HUES48 (cell line): ENCODE data around the gene FASTK.

ENCODE experiments used
- H3K27ac ChIP-seq: one replicate; pipeline ENCODE4 v1.7.0; 2013; ENCODE audit warnings: low read depth, low read length, inconsistent platforms
- H3K27me3 ChIP-seq: 2 replicates; pipeline ENCODE4 v1.6.1; 2013; ENCODE audit warnings: mild to moderate bottlenecking, low read length; ENCODE audit not compliant: control insufficient read depth, insufficient read depth
- H3K36me3 ChIP-seq: 2 replicates; pipeline ENCODE4 v1.6.1; 2013; ENCODE audit warnings: low read length; ENCODE audit not compliant: control insufficient read depth, insufficient read depth
- H3K4me1 ChIP-seq: 2 replicates; pipeline ENCODE4 v1.6.1; 2013; ENCODE audit warnings: mild to moderate bottlenecking, low read length; ENCODE audit not compliant: control insufficient read depth, insufficient read depth
- H3K4me3 ChIP-seq: 2 replicates; pipeline ENCODE4 v1.5.1; 2013; ENCODE audit warnings: mild to moderate bottlenecking, low read depth, low read length
- H3K9ac ChIP-seq: 2 replicates; pipeline ENCODE4 v1.6.1; 2013; ENCODE audit warnings: mild to moderate bottlenecking, low read depth, low read length, moderate library complexity
- H3K9me3 ChIP-seq: 2 replicates; pipeline ENCODE4 v1.6.1; 2013; ENCODE audit warnings: low read length; ENCODE audit not compliant: control insufficient read depth, insufficient read depth

Gene FASTK

DNA sequence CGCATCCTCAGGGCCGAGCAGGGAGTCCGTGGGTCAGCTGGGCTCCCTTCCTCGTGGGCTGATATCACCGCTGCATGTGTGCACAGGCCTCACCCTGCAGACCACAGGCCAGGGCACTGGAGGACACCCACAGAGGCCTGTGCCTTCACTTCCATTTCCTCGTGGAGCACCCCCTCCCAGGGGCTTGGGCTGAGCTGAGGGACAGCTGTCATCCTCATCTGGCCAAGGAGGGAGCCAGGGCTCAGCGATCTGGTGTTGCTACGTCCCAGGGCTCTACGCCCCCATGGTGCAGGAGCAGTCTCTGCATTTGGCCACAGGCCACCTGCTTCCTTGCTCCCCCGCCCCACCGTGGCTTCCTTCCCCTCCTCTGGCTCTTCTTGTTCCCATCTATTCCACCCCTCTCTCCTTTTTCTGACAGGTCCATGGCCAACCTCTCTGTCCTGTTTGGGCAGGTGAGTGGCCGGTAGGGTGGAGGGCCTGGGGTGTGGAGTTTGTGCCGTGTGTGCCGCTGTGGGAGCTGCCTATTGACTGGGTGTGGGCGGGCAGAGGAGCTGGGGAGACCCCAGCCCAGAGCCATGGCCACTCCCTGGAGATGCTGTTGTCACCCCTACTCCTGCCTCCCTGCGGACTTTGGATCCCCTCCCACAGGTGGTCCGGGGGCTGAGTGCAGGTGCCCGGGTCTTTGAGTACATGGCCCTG lies 40.6 kb downstream of the FASTK start:
- H3K9ac ChIP-seq = no peak overlapping the region
- H3K27me3 ChIP-seq = no peaks in the 10 kb centered on the region
- H3K9me3 ChIP-seq = no peaks in the 10 kb centered on the region
- H3K4me1 ChIP-seq = no peaks in the 10 kb centered on the region
- H3K27ac ChIP-seq = peak overlapping the region; percentile 10
- peaks cover 16% of the 10 kb centered on the region for H3K36me3 ChIP-seq
- H3K4me3 ChIP-seq = no peak overlapping the region

DNA sequence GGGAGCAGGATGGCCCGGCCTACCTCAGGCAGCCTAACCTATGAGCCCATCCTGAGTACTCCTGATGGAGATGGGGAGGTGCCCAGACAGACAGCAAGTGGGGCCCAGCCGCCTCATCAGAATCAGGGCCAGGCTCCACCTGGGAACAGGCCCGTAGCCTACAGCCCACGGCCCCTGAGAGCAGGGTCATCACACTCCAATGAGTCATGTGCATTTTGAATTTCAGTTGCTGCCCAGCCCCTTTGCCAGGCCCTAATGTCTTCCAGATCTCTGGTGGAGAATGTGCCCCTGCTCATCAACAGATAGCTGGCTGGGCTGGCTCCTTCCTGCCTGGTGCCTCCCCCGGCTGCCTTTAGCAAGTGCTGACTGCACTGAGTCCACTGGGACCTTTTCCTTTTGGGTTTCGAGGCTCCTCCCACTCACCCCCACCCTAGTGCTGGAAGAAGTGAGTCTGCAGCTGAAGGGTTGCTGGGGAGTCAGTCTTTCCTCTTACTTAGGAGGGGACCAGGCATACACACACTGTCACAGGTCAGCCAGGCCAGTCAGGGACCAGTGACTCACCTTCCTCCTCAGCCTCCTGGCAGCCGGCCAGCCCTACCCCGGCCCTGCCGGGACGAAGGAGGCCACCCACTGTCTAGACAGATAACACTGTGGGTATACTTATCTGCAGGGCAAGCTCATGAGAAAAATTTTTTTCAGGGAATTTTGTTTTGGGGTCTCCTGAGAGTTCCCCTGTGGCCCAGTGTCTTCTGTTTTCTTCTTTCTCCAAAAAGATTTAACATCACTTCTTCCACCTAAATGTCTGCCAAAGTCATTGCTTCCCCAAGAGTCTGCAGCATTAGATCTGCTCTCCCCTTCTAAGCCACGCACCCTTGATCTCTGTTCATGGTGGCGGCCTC lies 41.4 kb downstream of the FASTK start:
- Histone ChIP-seq H3K9ac (no peak overlapping the region), H3K27ac (peak overlapping the region; percentile 57)

DNA sequence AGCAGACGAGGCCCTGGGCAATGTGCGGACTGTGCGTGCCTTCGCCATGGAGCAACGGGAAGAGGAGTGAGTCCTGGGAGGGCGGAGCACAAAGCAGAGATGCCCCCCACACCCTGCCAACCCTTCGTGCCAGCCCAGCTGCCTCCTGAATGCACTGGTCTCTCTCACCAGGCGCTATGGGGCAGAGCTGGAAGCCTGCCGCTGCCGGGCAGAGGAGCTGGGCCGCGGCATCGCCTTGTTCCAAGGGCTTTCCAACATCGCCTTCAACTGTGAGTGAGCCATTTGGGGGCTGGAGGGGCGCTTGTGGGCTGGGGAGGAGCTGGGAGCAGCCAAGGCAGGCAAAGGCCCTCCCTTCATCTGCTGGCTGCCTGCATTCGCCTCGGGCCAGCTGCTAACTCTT lies 44.7 kb downstream of the FASTK start:
- Histone ChIP-seq H3K27ac (no peak overlapping the region), H3K9me3 (no peaks in the 10 kb centered on the region), H3K27me3 (no peaks in the 10 kb centered on the region), H3K9ac (no peak overlapping the region), H3K36me3 (peaks cover 19% of the 10 kb centered on the region), H3K4me1 (no peaks in the 10 kb centered on the region), H3K4me3 (no peak overlapping the region)

More for the DNA sequence above, 41.4 kb downstream of the FASTK start:
- Histone ChIP-seq H3K4me3 (no peak overlapping the region), H3K36me3 (peaks cover 19% of the 10 kb centered on the region), H3K27me3 (no peaks in the 10 kb centered on the region), H3K4me1 (no peaks in the 10 kb centered on the region), H3K9me3 (no peaks in the 10 kb centered on the region)

DNA sequence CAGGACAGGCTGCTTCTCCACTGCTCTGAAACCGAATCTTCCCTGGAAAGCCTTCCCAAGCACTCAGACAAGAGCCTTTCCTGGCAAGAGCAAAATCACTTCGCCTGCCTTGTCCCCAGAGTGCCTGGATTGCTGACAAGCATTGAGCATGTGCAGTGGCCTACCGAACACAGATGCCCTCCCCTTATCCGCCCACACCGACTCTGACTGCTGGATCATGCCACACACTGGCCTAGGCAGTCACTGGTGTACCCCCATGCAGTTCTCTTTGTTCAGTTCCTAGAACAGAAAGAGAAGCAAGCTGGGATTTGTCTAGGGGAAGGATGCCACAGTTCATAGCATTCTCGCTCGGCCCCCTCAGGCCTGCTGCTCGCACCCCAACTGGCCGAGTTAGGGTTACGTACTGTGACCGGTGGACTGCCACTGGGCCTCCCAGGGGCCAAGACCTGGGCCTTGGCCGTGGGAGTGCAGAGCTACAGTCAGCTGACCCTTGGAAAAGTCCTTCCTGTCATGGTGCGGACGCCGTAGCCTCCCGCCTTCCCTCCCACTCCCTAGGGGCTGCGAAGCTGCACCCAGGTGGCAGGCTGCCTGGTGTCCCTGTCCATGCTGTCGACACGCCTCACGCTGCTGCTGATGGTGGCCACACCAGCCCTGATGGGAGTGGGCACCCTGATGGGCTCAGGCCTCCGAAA lies 45.4 kb downstream of the FASTK start:
- Histone ChIP-seq H3K4me3 (no peak overlapping the region), H3K36me3 (peaks cover 19% of the 10 kb centered on the region)

DNA sequence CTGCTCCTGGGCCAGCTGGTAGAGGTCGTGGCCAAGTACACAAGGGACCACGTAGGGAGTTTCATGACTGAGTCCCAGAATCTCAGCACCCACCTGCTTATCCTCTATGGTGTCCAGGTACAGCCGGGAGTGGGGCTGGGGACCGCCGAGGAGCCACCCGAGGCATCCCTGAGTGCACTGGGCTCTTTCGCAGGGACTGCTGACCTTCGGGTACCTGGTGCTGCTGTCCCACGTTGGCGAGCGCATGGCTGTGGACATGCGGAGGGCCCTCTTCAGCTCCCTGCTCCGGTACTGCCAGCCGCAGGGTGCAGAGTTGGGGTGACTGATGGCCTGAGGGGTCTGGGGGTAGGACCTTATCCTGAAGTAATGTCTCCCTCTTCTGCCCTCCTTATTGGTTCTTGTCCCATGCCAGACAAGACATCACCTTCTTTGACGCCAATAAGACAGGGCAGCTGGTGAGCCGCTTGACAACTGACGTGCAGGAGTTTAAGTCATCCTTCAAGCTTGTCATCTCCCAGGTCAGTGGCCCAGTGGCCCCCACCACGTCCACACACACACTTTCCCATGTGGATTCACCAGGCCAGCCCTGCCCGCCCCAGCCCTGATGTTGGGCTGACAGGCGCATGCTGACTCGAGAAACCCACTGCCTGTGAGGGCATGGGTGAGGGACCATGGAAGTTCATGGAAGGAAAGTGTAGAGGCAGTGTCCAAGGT lies 46.1 kb downstream of the FASTK start:
- H3K4me3 ChIP-seq = no peak overlapping the region
- no peak overlapping the region for H3K9ac ChIP-seq
- H3K27ac ChIP-seq = no peak overlapping the region
- H3K36me3 ChIP-seq = peaks cover 19% of the 10 kb centered on the region
- H3K9me3 ChIP-seq = no peaks in the 10 kb centered on the region
- H3K4me1 ChIP-seq = no peaks in the 10 kb centered on the region
- H3K27me3 ChIP-seq = no peaks in the 10 kb centered on the region

More for the DNA sequence above, 45.4 kb downstream of the FASTK start:
- no peaks in the 10 kb centered on the region for H3K4me1 ChIP-seq
- no peaks in the 10 kb centered on the region for H3K9me3 ChIP-seq
- no peaks in the 10 kb centered on the region for H3K27me3 ChIP-seq
- no peak overlapping the region for H3K9ac ChIP-seq
- H3K27ac ChIP-seq = no peak overlapping the region

DNA sequence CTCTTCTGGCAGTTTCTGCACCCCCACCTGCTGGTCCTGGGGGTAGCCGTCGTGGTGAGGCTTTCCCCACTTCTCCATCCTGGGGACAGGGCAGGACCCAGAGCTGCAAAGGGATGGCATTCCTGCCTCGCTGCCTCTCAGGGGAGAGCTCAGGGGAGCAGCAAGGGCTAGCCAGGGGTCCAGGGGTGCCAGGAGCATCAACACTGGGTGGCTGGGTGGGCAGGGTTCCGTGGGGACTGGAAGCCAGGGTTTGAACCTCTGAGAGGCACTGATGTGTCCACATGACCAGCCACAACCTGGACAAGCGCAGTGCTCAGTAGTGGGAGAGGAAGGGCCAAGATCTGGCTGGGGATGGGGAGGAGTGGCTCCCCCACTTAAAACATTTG lies 46.8 kb downstream of the FASTK start:
- no peaks in the 10 kb centered on the region for H3K9me3 ChIP-seq
- no peak overlapping the region for H3K4me3 ChIP-seq
- H3K9ac ChIP-seq = no peak overlapping the region
- H3K4me1 ChIP-seq = no peaks in the 10 kb centered on the region
- H3K27ac ChIP-seq = no peak overlapping the region
- H3K36me3 ChIP-seq = peaks cover 19% of the 10 kb centered on the region
- no peaks in the 10 kb centered on the region for H3K27me3 ChIP-seq

DNA sequence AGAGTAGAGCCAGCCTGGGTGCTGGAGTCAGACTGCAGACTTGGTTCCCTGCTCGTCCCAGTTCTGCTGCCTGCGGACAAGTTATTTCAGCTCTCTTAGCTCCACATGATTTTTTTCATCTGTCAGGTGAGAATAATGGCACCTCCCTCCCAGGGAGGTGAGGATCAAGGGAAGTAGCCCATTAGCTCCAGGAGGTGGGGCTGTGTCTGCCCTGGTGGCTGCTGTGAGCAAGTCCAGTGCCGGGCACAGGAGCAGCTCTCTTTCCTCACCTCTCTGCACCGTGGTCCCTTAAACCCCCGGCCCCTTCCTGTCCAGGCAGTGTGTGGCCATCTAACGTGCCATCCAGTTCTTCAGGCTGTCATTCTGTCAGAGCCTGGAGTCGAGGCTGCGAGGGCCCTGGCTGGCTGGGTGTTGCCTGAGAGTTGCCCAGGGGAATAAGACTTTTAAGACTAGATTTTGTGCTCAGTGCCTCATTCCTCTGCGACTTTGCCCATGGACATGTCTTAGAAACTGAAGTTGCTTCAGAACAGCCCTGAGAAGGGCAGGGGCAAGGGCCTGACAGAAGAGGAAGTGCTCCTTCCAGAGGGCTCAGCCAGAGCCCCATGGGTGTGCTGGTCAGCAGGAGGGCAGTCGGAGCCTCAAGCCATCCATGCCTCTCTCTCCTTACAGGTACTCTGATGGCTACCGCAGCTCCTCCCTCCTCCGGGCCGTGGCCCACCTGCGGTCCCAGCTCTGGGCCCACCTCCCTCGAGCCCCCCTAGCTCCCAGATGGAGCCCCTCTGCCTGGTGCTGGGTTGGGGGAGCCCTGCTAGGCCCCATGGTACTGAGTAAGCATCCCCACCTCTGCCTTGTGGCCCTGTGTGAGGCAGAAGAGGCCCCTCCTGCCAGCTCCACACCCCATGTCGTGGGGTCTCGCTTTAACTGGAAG lies 47.4 kb downstream of the FASTK start:
- H3K27ac ChIP-seq = no peak overlapping the region
- no peaks in the 10 kb centered on the region for H3K9me3 ChIP-seq
- no peaks in the 10 kb centered on the region for H3K27me3 ChIP-seq
- H3K4me3 ChIP-seq = no peak overlapping the region
- H3K36me3 ChIP-seq = peaks cover 19% of the 10 kb centered on the region
- H3K4me1 ChIP-seq = no peaks in the 10 kb centered on the region
- no peak overlapping the region for H3K9ac ChIP-seq

DNA sequence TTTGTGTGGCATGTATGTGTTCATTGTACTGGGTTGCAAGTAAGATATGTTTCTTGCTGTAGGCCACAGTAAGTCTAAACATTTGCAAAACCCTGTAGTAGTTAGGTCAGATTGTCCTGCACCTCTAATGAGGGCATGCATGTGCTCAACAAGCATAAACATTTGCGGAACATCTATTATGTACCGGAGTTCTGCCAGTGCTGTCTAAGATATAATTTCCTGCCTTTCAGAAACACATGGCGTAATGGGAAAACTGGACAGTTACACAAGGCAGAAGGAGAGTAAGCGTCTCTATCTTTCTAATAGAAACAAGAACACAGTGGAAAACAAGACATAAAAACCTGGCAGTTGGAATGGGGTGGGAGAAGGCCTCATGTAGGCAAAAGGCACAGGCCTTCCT lies 49.6 kb downstream of the FASTK start:
- no peaks in the 10 kb centered on the region for H3K27me3 ChIP-seq
- H3K4me1 ChIP-seq = peaks cover 6% of the 10 kb centered on the region
- H3K9me3 ChIP-seq = no peaks in the 10 kb centered on the region
- peaks cover 10% of the 10 kb centered on the region for H3K36me3 ChIP-seq
- H3K9ac ChIP-seq = no peak overlapping the region
- H3K27ac ChIP-seq = no peak overlapping the region
- no peak overlapping the region for H3K4me3 ChIP-seq

DNA sequence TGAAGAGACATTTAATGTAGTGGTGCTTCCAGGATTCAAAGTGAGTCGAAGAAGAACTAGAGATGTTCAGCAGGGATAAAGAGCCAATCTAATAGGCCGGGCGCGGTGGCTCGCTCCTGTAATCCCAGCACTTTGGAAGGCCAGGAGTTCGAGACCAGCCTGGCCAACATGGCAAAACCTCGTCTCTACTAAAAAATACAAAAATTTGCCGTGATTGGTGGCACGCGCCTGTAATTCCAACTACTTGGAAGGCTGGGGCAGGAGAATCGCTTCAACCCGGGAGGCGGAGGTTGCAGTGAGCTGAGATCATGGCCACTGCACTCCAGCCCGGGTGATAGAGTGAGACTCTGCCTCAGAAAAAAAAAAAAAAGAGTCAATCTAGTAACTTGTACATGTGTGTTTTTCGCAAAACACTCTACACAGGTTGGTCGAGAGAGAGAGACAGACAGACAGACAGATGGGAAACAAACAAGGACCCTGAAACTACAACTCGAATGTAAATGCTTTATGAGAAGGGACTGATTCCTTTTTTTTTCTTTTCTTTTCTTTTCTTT lies 51.6 kb downstream of the FASTK start:
- no peak overlapping the region for H3K9ac ChIP-seq
- H3K9me3 ChIP-seq = no peaks in the 10 kb centered on the region
- no peaks in the 10 kb centered on the region for H3K27me3 ChIP-seq
- no peaks in the 10 kb centered on the region for H3K36me3 ChIP-seq
- H3K4me1 ChIP-seq = peaks cover 6% of the 10 kb centered on the region
- H3K4me3 ChIP-seq = peak overlapping the region; percentile 92
- H3K27ac ChIP-seq = peak overlapping the region; percentile 82
